ENCODE data around the gene ACTL7A. TPM values are rescaled to one million over a fixed set of nuclear protein-coding genes. Genes with fewer than 3 reads are reported as not detected.

Gene ACTL7A
- total and polyA plus RNA-seq, 2 of the 13 experiments (the other 11 are each of a cell fraction or from before 2014, with no cell fraction given), result not detected

- TF ChIP-seq FOXA3 (CRISPR knock-in tag; IDR thresholded peaks at IDR 0.05), result peak; percentile 23; the same call in 1 of the 2 replicates
- no peak for TF ChIP-seq NR1H2 (CRISPR knock-in tag; IDR thresholded peaks at IDR 0.05; ENCODE audit: borderline replicate concordance, low read depth)
- TF ChIP-seq ZNF704 (CRISPR knock-in tag; IDR thresholded peaks at IDR 0.05; ENCODE audit: borderline replicate concordance), result no peak
- TF ChIP-seq NAIF1 (CRISPR knock-in tag; IDR thresholded peaks at IDR 0.05; ENCODE audit: borderline replicate concordance), result no peak
- no peak for TF ChIP-seq NCOR1 (IDR thresholded peaks at IDR 0.05; ENCODE audit: borderline replicate concordance, low read length)
- peak; percentile 43; the same call in 1 of the 2 replicates for TF ChIP-seq REPIN1 (CRISPR knock-in tag; IDR thresholded peaks at IDR 0.05; ENCODE audit: borderline replicate concordance, low read depth)
- TF ChIP-seq NPAS2 (CRISPR knock-in tag; IDR thresholded peaks at IDR 0.05; ENCODE audit: borderline replicate concordance), result no peak
- no peak for TF ChIP-seq SMARCE1 (IDR thresholded peaks at IDR 0.05; ENCODE audit: borderline replicate concordance)
- no peak for TF ChIP-seq NBN (conservative IDR thresholded peaks at IDR 0.05)
- no peak for TF ChIP-seq CHCHD3 (CRISPR knock-in tag; IDR thresholded peaks at IDR 0.05)
- TF ChIP-seq SAP130 (CRISPR knock-in tag; IDR thresholded peaks at IDR 0.05; ENCODE audit: low read depth), result peak; percentile 52
- no peak for TF ChIP-seq ZNF234 (CRISPR knock-in tag; conservative IDR thresholded peaks at IDR 0.05)
- TF ChIP-seq CENPT (CRISPR knock-in tag; IDR thresholded peaks at IDR 0.05; ENCODE audit: low read depth), result no peak
- no peak for TF ChIP-seq FOXP4 (CRISPR knock-in tag; IDR thresholded peaks at IDR 0.05)
- TF ChIP-seq HOXA3 (CRISPR knock-in tag; IDR thresholded peaks at IDR 0.05), result peak; percentile 26; the same call in 1 of the 2 replicates
- peak; percentile 30; the same call in 1 of the 2 replicates for TF ChIP-seq KMT2A (CRISPR knock-in tag; IDR thresholded peaks at IDR 0.05)
- TF ChIP-seq ZNF362 (CRISPR knock-in tag; IDR thresholded peaks at IDR 0.05; ENCODE audit: borderline replicate concordance), result 0 out of 2 replicates have a peak, but pooled peaks have one; percentile 27
- TF ChIP-seq ZNF180 (CRISPR knock-in tag; IDR thresholded peaks at IDR 0.05; ENCODE audit: borderline replicate concordance, low read depth), result no peak
- no peak for TF ChIP-seq TCF7L2 (IDR thresholded peaks at IDR 0.05; ENCODE audit: low read depth, low read length)
- peak; percentile 42 for TF ChIP-seq ZNF263 (CRISPR knock-in tag; IDR thresholded peaks at IDR 0.05)
- 0 out of 2 replicates have a peak, but pooled peaks have one; percentile 17 for TF ChIP-seq TFE3 (CRISPR knock-in tag; IDR thresholded peaks at IDR 0.05)
- no peak for TF ChIP-seq ZNF557 (CRISPR knock-in tag; IDR thresholded peaks at IDR 0.05)
- TF ChIP-seq HMG20A (CRISPR knock-in tag; IDR thresholded peaks at IDR 0.05; ENCODE audit: borderline replicate concordance), result 0 out of 2 replicates have a peak, but pooled peaks have one; percentile 30
- TF ChIP-seq HMG20B (CRISPR knock-in tag; conservative IDR thresholded peaks at IDR 0.05), result no peak
- TF ChIP-seq SIX1 (CRISPR knock-in tag; IDR thresholded peaks at IDR 0.05; ENCODE audit: borderline replicate concordance), result 0 out of 2 replicates have a peak, but pooled peaks have one; percentile 15
- no peak for TF ChIP-seq ZNF567 (CRISPR knock-in tag; IDR thresholded peaks at IDR 0.05; ENCODE audit: borderline replicate concordance)
- no peak; the same call in 1 of the 2 replicates for TF ChIP-seq MYC (CRISPR knock-in tag; IDR thresholded peaks at IDR 0.05; ENCODE audit: borderline replicate concordance)
Observed at GRCh38 chr9:108884701-108885100, 22.6 kb downstream of the ACTL7A start (continued).

Data from HepG2 (cell line).